ENCODE measurements around the gene PSMD12. TPM values are rescaled to one million over a fixed set of nuclear protein-coding genes. Genes with fewer than 3 reads are reported as not detected.

PSMD12 gene
- total RNA-seq, 1 donor from 2014 or later, result 55.7 TPM

GRCh38 chr17:67375716-67376115 lies 9.3 kb upstream of the PSMD12 start:
- H3K4me3 Mint-ChIP-seq (ENCODE audit: unreplicated experiment), result peak overlapping the region; percentile 92
- H3K4me1 Mint-ChIP-seq (ENCODE audit: low read depth, unreplicated experiment), result peaks cover 16% of the 10 kb centered on the region
- DNase-seq, result no peak
- H3K27me3 Mint-ChIP-seq (ENCODE audit: unreplicated experiment), result peaks cover 2% of the 10 kb centered on the region
- H3K27ac Mint-ChIP-seq (ENCODE audit: unreplicated experiment), result no peak overlapping the region
- no peaks in the 10 kb centered on the region for H3K36me3 Mint-ChIP-seq (ENCODE audit: unreplicated experiment)
- H3K9me3 Mint-ChIP-seq (ENCODE audit: unreplicated experiment), result peaks cover 4% of the 10 kb centered on the region
- TF ChIP-seq, protein P1, sequence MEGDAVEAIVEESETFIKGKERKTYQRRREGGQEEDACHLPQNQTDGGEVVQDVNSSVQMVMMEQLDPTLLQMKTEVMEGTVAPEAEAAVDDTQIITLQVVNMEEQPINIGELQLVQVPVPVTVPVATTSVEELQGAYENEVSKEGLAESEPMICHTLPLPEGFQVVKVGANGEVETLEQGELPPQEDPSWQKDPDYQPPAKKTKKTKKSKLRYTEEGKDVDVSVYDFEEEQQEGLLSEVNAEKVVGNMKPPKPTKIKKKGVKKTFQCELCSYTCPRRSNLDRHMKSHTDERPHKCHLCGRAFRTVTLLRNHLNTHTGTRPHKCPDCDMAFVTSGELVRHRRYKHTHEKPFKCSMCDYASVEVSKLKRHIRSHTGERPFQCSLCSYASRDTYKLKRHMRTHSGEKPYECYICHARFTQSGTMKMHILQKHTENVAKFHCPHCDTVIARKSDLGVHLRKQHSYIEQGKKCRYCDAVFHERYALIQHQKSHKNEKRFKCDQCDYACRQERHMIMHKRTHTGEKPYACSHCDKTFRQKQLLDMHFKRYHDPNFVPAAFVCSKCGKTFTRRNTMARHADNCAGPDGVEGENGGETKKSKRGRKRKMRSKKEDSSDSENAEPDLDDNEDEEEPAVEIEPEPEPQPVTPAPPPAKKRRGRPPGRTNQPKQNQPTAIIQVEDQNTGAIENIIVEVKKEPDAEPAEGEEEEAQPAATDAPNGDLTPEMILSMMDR (IDR thresholded peaks at IDR 0.05; ENCODE audit: partially characterized antibody, unreplicated experiment), result no peak

- TF ChIP-seq, protein P1 (IDR thresholded peaks at IDR 0.05; ENCODE audit: partially characterized antibody, unreplicated experiment), result no peak
- no peaks in the 10 kb centered on the region for H3K36me3 Mint-ChIP-seq (ENCODE audit: unreplicated experiment)
- H3K27me3 Mint-ChIP-seq (ENCODE audit: unreplicated experiment), result peaks cover 2% of the 10 kb centered on the region
- peaks cover 4% of the 10 kb centered on the region for H3K9me3 Mint-ChIP-seq (ENCODE audit: unreplicated experiment)
- no peak overlapping the region for H3K27ac Mint-ChIP-seq (ENCODE audit: unreplicated experiment)
- peaks cover 16% of the 10 kb centered on the region for H3K4me1 Mint-ChIP-seq (ENCODE audit: low read depth, unreplicated experiment)
- DNase-seq, result no peak
- H3K4me3 Mint-ChIP-seq (ENCODE audit: unreplicated experiment), result no peak overlapping the region
Measured at GRCh38 chr17:67375054-67375427, 8.7 kb upstream of the PSMD12 start.

DNA sequence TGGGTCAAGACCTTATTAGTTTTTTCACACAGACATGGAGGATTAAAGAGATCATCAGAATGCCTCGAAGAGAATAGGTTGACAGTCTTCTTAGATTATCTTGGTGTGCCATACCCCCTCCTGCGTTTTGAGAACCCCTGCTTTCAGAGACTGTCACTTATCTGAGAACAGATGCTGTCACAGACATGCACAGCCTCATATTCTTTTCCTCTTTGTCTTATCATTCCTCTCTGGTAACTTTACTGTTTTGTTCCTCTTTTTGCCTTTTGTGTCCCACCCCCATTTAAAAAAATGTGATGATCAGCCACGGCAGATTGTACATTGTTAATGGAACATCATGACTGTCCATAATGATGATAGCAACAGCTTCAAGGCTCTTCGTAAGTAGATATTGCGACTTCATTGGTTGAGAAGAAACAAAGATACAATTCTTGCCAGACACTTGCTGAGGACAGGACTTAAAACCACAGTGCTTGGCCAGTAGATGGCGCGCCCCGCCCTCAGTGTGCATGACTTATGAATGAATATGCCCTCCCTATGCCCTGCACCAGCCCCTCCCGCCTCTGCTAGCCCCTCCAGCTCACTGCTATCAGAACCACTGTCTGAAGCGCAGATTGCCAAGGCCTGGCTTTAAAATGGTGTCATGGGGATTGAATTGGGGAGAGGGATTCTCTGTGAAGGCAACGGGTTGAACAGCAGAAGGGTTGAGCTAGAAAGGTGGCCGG lies 8.1 kb upstream of the PSMD12 start:
- TF ChIP-seq, protein P1 (IDR thresholded peaks at IDR 0.05; ENCODE audit: partially characterized antibody, unreplicated experiment), result peak; percentile 64
- Mint-ChIP-seq H3K27me3 (ENCODE audit: unreplicated experiment) (peaks cover 2% of the 10 kb centered on the region), H3K9me3 (ENCODE audit: unreplicated experiment) (peaks cover 4% of the 10 kb centered on the region), H3K4me1 (ENCODE audit: low read depth, unreplicated experiment) (peaks cover 16% of the 10 kb centered on the region), H3K27ac (ENCODE audit: unreplicated experiment) (peak overlapping the region; percentile 78), H3K4me3 (ENCODE audit: unreplicated experiment) (peak overlapping the region; percentile 25), H3K36me3 (ENCODE audit: unreplicated experiment) (no peaks in the 10 kb centered on the region)
- peak; percentile 93 for DNase-seq

DNA sequence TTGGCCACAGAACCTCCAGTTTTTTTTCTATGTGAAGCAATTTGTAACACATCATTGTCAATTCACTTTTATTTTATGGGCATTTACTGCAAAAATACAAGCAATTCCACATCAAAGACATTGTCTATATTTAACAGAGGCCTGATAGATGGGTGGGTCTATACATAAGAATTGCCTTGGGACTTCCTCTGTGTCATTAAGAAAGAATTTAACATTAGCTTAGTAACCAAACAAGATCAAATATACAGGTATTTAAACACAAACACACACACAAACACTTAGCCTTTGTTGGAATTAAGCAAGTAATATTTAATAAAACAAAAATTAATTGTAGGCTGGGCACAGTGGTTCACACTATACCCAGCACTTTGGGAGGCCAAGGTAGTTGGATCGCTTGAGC lies 6.4 kb upstream of the PSMD12 start:
- H3K27ac Mint-ChIP-seq (ENCODE audit: unreplicated experiment), result no peak overlapping the region
- TF ChIP-seq, protein P1 (IDR thresholded peaks at IDR 0.05; ENCODE audit: partially characterized antibody, unreplicated experiment), result no peak
- H3K27me3 Mint-ChIP-seq (ENCODE audit: unreplicated experiment), result peaks cover 2% of the 10 kb centered on the region
- peaks cover 13% of the 10 kb centered on the region for H3K4me1 Mint-ChIP-seq (ENCODE audit: low read depth, unreplicated experiment)
- H3K4me3 Mint-ChIP-seq (ENCODE audit: unreplicated experiment), result no peak overlapping the region
- no peaks in the 10 kb centered on the region for H3K36me3 Mint-ChIP-seq (ENCODE audit: unreplicated experiment)
- peaks cover 2% of the 10 kb centered on the region for H3K9me3 Mint-ChIP-seq (ENCODE audit: unreplicated experiment)
- DNase-seq, result no peak

DNA sequence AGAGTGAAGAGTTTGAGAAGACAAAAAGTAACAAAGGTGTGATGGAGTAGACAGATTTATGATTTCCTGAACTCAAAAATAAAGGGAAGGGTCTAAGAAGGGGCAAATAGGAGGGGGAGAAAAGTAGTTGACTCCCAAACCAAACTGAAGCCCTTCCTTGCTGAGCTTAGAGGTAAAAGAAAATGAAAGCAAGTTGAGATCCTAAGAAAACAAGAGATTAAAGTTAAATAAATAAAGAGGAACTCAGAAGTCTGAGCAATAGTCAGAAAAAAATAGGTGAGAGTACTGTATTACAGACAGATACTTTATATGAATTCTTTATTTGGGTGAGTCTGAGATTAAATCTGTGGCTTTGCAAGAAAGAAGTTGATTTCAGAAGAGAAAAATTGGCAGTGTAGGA lies 3.3 kb upstream of the PSMD12 start:
- DNase-seq, result no peak
- Mint-ChIP-seq H3K4me3 (ENCODE audit: unreplicated experiment) (no peak overlapping the region), H3K4me1 (ENCODE audit: low read depth, unreplicated experiment) (peaks cover 13% of the 10 kb centered on the region), H3K27me3 (ENCODE audit: unreplicated experiment) (peaks cover 3% of the 10 kb centered on the region), H3K27ac (ENCODE audit: unreplicated experiment) (no peak overlapping the region), H3K36me3 (ENCODE audit: unreplicated experiment) (no peaks in the 10 kb centered on the region), H3K9me3 (ENCODE audit: unreplicated experiment) (no peaks in the 10 kb centered on the region)
- TF ChIP-seq, protein P1 (IDR thresholded peaks at IDR 0.05; ENCODE audit: partially characterized antibody, unreplicated experiment), result no peak

Data from glutamatergic neuron (in vitro differentiated cells).